GM12878 (cell line): Measurements from ENCODE around the gene NAV2.

Experiments used
- BACH1 ChIP-seq: fragments of 450-650 bp; IDR thresholded peaks from 2 replicates; pipeline ENCODE4 v1.6.1; 2017; ENCODE audit warnings: mild to moderate bottlenecking, borderline replicate concordance
- CHD4 ChIP-seq: fragments of 200-600 bp; sonication (generic); IDR thresholded peaks from 2 replicates; pipeline ENCODE4 v1.6.1; 2016; ENCODE audit warnings: mild to moderate bottlenecking
- DPF2 ChIP-seq: fragments of 450-650 bp; IDR thresholded peaks from 2 replicates; pipeline ENCODE4 v1.6.1; 2017; ENCODE audit warnings: mild to moderate bottlenecking
- EP300 ChIP-seq, 2 experiments: fragments of 150-350 bp in 1 of 2; IDR thresholded peaks; 2 replicates each; pipeline ENCODE4 v1.6.1; 2011 to 2012; ENCODE audit warnings: low read depth in 2 of 2, low read length in 2 of 2, borderline replicate concordance in 1 of 2, improper control_type of control experiment in 1 of 2, inconsistent platforms in 1 of 2; ENCODE audit not compliant: control insufficient read depth in 1 of 2
- FOXK2 ChIP-seq: fragments of 450-650 bp; IDR thresholded peaks from 2 replicates; pipeline ENCODE4 v1.6.1; 2017; ENCODE audit warnings: mild to moderate bottlenecking, moderate library complexity
- ZZZ3 ChIP-seq: IDR thresholded peaks from 2 replicates; pipeline ENCODE4 v1.6.1; 2011; ENCODE audit warnings: low read depth; ENCODE audit not compliant: control insufficient read depth, insufficient read length
- TF ChIP-seq, protein P1 (sequence below), 3 experiments: IDR thresholded peaks in 2 of 3; conservative IDR thresholded peaks in 1 of 3; 2 replicates each; pipeline ENCODE4 v1.5.1; 2011; ENCODE audit warnings: low read depth in 3 of 3, low read length in 3 of 3, mild to moderate bottlenecking in 3 of 3, control low read depth in 2 of 3, moderate library complexity in 2 of 3, inconsistent platforms in 1 of 3, mixed read lengths in 1 of 3; ENCODE audit not compliant: control insufficient read depth in 2 of 3, insufficient read depth in 1 of 3; ENCODE audit errors: extremely low read depth in 1 of 3
- TF ChIP-seq, protein P2 (sequence below): fragments of 450-650 bp; IDR thresholded peaks from 2 replicates; pipeline ENCODE4 v1.6.1; 2016; ENCODE audit warnings: mild to moderate bottlenecking

DNA sequence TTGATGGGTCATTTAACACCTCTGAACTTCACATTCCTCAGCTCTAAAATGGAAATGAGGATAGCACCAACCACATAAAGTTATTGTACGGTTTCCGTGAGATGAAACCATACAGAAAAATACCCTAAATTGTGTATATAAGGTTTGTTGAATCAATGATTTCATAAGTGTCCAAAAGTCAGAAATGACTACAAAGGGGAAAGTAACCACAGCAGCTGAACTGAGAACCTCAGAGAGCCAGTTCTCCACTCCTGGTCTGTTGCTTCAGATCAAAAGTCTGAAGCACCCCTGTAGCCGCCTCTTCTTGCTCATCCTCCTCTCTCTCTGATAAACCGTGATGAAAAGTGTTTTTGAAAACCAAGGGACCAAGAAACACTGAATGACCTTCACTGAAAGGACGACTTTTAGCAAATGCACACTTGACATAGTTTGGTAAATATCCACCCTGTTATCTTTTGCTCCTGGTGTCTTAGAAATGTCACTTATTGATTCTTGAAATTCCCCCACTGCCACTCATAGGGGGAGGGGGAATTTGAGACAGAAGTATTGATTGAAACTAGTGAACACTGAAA is 194.5 kb downstream of the NAV2 start:
- TF ChIP-seq EP300 (IDR thresholded peaks at IDR 0.05; ENCODE audit: borderline replicate concordance in 1 of 2, control insufficient read depth in 1 of 2, low read depth in 2 of 2, low read length in 2 of 2) = peak; percentile 14 to 36; a peak in 1 of 4 replicates
- no peak for TF ChIP-seq FOXK2
- TF ChIP-seq, protein P1, sequence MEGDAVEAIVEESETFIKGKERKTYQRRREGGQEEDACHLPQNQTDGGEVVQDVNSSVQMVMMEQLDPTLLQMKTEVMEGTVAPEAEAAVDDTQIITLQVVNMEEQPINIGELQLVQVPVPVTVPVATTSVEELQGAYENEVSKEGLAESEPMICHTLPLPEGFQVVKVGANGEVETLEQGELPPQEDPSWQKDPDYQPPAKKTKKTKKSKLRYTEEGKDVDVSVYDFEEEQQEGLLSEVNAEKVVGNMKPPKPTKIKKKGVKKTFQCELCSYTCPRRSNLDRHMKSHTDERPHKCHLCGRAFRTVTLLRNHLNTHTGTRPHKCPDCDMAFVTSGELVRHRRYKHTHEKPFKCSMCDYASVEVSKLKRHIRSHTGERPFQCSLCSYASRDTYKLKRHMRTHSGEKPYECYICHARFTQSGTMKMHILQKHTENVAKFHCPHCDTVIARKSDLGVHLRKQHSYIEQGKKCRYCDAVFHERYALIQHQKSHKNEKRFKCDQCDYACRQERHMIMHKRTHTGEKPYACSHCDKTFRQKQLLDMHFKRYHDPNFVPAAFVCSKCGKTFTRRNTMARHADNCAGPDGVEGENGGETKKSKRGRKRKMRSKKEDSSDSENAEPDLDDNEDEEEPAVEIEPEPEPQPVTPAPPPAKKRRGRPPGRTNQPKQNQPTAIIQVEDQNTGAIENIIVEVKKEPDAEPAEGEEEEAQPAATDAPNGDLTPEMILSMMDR (IDR thresholded peaks at IDR 0.05 in 2 of 3, conservative IDR thresholded peaks at IDR 0.05 in 1 of 3; ENCODE audit: control insufficient read depth in 2 of 3, extremely low read depth in 1 of 3, insufficient read depth in 1 of 3, low read depth in 3 of 3, low read length in 3 of 3) = no peak
- TF ChIP-seq DPF2 = peak; percentile 81
- no peak for TF ChIP-seq ZZZ3
- no peak for TF ChIP-seq BACH1
- TF ChIP-seq CHD4 = no peak
- TF ChIP-seq, protein P2, sequence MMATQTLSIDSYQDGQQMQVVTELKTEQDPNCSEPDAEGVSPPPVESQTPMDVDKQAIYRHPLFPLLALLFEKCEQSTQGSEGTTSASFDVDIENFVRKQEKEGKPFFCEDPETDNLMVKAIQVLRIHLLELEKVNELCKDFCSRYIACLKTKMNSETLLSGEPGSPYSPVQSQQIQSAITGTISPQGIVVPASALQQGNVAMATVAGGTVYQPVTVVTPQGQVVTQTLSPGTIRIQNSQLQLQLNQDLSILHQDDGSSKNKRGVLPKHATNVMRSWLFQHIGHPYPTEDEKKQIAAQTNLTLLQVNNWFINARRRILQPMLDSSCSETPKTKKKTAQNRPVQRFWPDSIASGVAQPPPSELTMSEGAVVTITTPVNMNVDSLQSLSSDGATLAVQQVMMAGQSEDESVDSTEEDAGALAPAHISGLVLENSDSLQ = 0 out of 2 replicates have a peak, but pooled peaks have one; percentile 22
